Measurements from ENCODE around the gene TCEA2. TPM values are rescaled to one million over a fixed set of nuclear protein-coding genes. Genes with fewer than 3 reads are reported as not detected.

Gene TCEA2
- total RNA-seq, 1 experiment from 2014 or later = 28.2 TPM

Other genes with a start within 250 kb of the TCEA2 start
- gene ZBTB46, start 231.9 kb upstream of the TCEA2 start, total RNA-seq (2014; rRNA removed; shearing (Covaris generic)) = 3.4 and 5.8 TPM in 2 replicates
- not detected in 2 replicates for gene ABHD16B, start 201.7 kb upstream of the TCEA2 start, total RNA-seq (2014; rRNA removed; shearing (Covaris generic))
- 137 and 140 TPM in 2 replicates for gene TPD52L2, start 197.9 kb upstream of the TCEA2 start, total RNA-seq (2014; rRNA removed; shearing (Covaris generic))
- gene DNAJC5, start 168.1 kb upstream of the TCEA2 start, total RNA-seq (2014; rRNA removed; shearing (Covaris generic)) = 29.3 and 37.1 TPM in 2 replicates
- 23.1 and 24.4 TPM in 2 replicates for gene UCKL1, start 106.8 kb upstream of the TCEA2 start, total RNA-seq (2014; rRNA removed; shearing (Covaris generic))
- 2.8 and 4.0 TPM in 2 replicates for gene ZNF512B, start 93.3 kb upstream of the TCEA2 start, total RNA-seq (2014; rRNA removed; shearing (Covaris generic))
- gene SAMD10, start 83.6 kb upstream of the TCEA2 start, total RNA-seq (2014; rRNA removed; shearing (Covaris generic)) = 1.6 and 1.9 TPM in 2 replicates
- 68.4 and 74.2 TPM in 2 replicates for gene PRPF6, start 82.1 kb upstream of the TCEA2 start, total RNA-seq (2014; rRNA removed; shearing (Covaris generic))
- gene C20orf204, start 27.0 kb upstream of the TCEA2 start, total RNA-seq (2014; rRNA removed; shearing (Covaris generic)) = 0.36 and 1.7 TPM in 2 replicates
- gene SOX18, start 13.6 kb upstream of the TCEA2 start, total RNA-seq (2014; rRNA removed; shearing (Covaris generic)) = 0.12 and 0.20 TPM in 2 replicates
- gene RGS19, start 16.3 kb downstream of the TCEA2 start, total RNA-seq (2014; rRNA removed; shearing (Covaris generic)) = 18.9 and 22.0 TPM in 2 replicates
- 0.29 and 0.84 TPM in 2 replicates for gene OPRL1, start 16.9 kb downstream of the TCEA2 start, total RNA-seq (2014; rRNA removed; shearing (Covaris generic))
- gene LKAAEAR1, start 21.2 kb downstream of the TCEA2 start, total RNA-seq (2014; rRNA removed; shearing (Covaris generic)) = 0.39 and 0.48 TPM in 2 replicates
- gene NPBWR2, start 44.4 kb downstream of the TCEA2 start, total RNA-seq (2014; rRNA removed; shearing (Covaris generic)) = not detected in 2 replicates
- gene MYT1, start 101.3 kb downstream of the TCEA2 start, total RNA-seq (2014; rRNA removed; shearing (Covaris generic)) = not detected in 2 replicates
- 30.5 and 35.4 TPM in 2 replicates for gene PCMTD2, start 192.6 kb downstream of the TCEA2 start, total RNA-seq (2014; rRNA removed; shearing (Covaris generic))

Measured in RPMI7951 (cell line).